Motor neuron (in vitro differentiated cells): ENCODE measurements around the gene FBXL20. TPM values are rescaled to one million over a fixed set of nuclear protein-coding genes. Genes with fewer than 3 reads are reported as not detected.
"Not testable (repeated sequence)": the region's sequence is repeated elsewhere in the genome, so short reads cannot be mapped to it uniquely, and the experiment has no call there.

ENCODE experiments used
- ATAC-seq, 8 experiments: fragments of 200-7000 bp; cut with Tn5 transposase; replicated peaks in 6 of 8; 2 replicates each; pipeline ENCODE4 v1.8.0; 2021; ENCODE audit warnings: mild to moderate bottlenecking in 8 of 8, moderate library complexity in 8 of 8
- H3K27ac ChIP-seq, 2 donors: fragments of 250-450 bp; sonication (Bioruptor Pico); 2 replicates each; pipeline ENCODE4 v1.9.0; 2021; ENCODE audit warnings: antibody characterized with exemption in 2 of 2, mild to moderate bottlenecking in 2 of 2, moderate library complexity in 1 of 2
- H3K4me1 ChIP-seq, 2 donors: fragments of 250-450 bp; sonication (Bioruptor Pico); replicated peaks in 1 of 2; 2 replicates each; pipeline ENCODE4 v1.6.1; 2021; ENCODE audit warnings: antibody characterized with exemption in 2 of 2, mild to moderate bottlenecking in 2 of 2, moderate library complexity in 1 of 2
- H3K4me3 ChIP-seq, 5 donors: fragments of 250-450 bp; sonication (Bioruptor Pico); 2 replicates each; pipeline ENCODE4 v1.9.0; 2021; ENCODE audit warnings: antibody characterized with exemption in 5 of 5, mild to moderate bottlenecking in 5 of 5, moderate library complexity in 4 of 5
- WGBS, 10 experiments: fragments of 450-650 bp; shearing (Covaris generic); methylation state at CpG; one replicate each; pipeline ENCODE4 v1.0.0; 2022; 5-methylcytosine and 5-hydroxymethylcytosine counted together
- in situ Hi-C, 9 experiments: fragments of 400-800 bp; cut with MboI; loops; one replicate each; pipeline ENCODE4 v1.15.0; 2021; ENCODE audit warnings: low sequenced_read_pairs in 9 of 9, low pct_unique_long_range_greater_than_20kb in 2 of 9; ENCODE audit not compliant: unreplicated experiment in 9 of 9
- total RNA-seq, 8 experiments: library from RNA; unstranded; fragments of 300-600 nt; gene quantifications; 2 replicates each; pipeline versions ENCODE4 v1.2.3 to v1.2.4, GENCODE V29; 2022

Gene FBXL20
- total RNA-seq, 8 experiments from 2014 or later, result 7.6 to 21.7 (median 14.9) TPM

GRCh38 chr17:39251997-39252396 lies 149.4 kb downstream of the FBXL20 start:
- WGBS, 10 experiments, result 20 to 100% (median 71%) methylated on average over 1 of the region's 1 CpG; no CpG with 5 or more reads in 5 of the 10 experiments

GRCh38 chr17:39250076-39250475 lies 151.3 kb downstream of the FBXL20 start:
- in situ Hi-C loops, H3K4me3 ChIP-seq, H3K27ac ChIP-seq, ATAC-seq, H3K4me1 ChIP-seq: not testable (repeated sequence)
- WGBS, 10 experiments, result 48 to 100% (median 91%) methylated on average over 1 to 6 of the region's 12 CpGs; no CpG with 5 or more reads in 2 of the 10 experiments

More at GRCh38 chr17:39251997-39252396, 149.4 kb downstream of the FBXL20 start:
- no peak overlapping the region for H3K4me3 ChIP-seq
- in situ Hi-C loops, result no loop called here
- no peaks in the 10 kb centered on the region for H3K4me1 ChIP-seq
- no peak for ATAC-seq
- H3K27ac ChIP-seq, result no peak overlapping the region

- Histone ChIP-seq H3K4me1 (peaks cover 4 to 8% of the 10 kb centered on the region in 2 donors), H3K4me3 (no peak overlapping the region), H3K27ac (no peak overlapping the region)
- 0 to 87% (median 35%) methylated on average over 1 to 2 of the region's 3 CpGs; no CpG with 5 or more reads in 6 of the 10 experiments for WGBS, 10 experiments
- ATAC-seq, result no peak
- in situ Hi-C loops, result loop anchor here in 3 of 9 experiments (10.0 to 25.0 kb wide), 2 partner anchors 259 to 261 kb away; no protein-coding TSS in a partner anchor
Observed at GRCh38 chr17:39246274-39246673, 155.2 kb downstream of the FBXL20 start.

GRCh38 chr17:39244600-39245570 lies 156.5 kb downstream of the FBXL20 start:
- WGBS, 10 experiments, result 0 to 80% (median 0%) methylated on average over 1 to 2 of the region's 6 CpGs; no CpG with 5 or more reads in 7 of the 10 experiments
- Histone ChIP-seq H3K4me3 (no peak overlapping the region), H3K27ac (no peak overlapping the region), H3K4me1 (peaks cover 4 to 8% of the 10 kb centered on the region in 2 donors)
- peak; percentile 88 to 95 (median 92) for ATAC-seq
- in situ Hi-C loops, result loop anchor here in 3 of 9 experiments (10.0 to 25.0 kb wide), 2 partner anchors 258 to 260 kb away; no protein-coding TSS in a partner anchor

- peak in 6 of 8 experiments; percentile 5 to 46 (median 35) for ATAC-seq
- H3K4me1 ChIP-seq, result peaks cover 4 to 8% of the 10 kb centered on the region in 2 donors
- no peak overlapping the region for H3K4me3 ChIP-seq
- no peak overlapping the region for H3K27ac ChIP-seq
- WGBS, 10 experiments, result 14 to 90% (median 62%) methylated on average over 1 to 6 of the region's 11 CpGs; no CpG with 5 or more reads in 6 of the 10 experiments
- in situ Hi-C loops, result loop anchor here in 3 of 9 experiments (10.0 to 25.0 kb wide), 2 partner anchors 257 to 259 kb away; no protein-coding TSS in a partner anchor
Observed at GRCh38 chr17:39244016-39244599, 157.3 kb downstream of the FBXL20 start.

GRCh38 chr17:39243155-39243554 lies 158.3 kb downstream of the FBXL20 start:
- ATAC-seq, result no peak
- Histone ChIP-seq H3K4me1 (peaks cover 4 to 8% of the 10 kb centered on the region in 2 donors), H3K27ac (no peak overlapping the region), H3K4me3 (no peak overlapping the region)
- in situ Hi-C loops, result loop anchor here in 3 of 9 experiments (10.0 to 25.0 kb wide), 2 partner anchors 256 to 258 kb away; no protein-coding TSS in a partner anchor
- WGBS, 10 experiments, result 90 to 100% methylated on average over 1 to 2 of the region's 8 CpGs; no CpG with 5 or more reads in 8 of the 10 experiments

- in situ Hi-C loops, result loop anchor here in 3 of 9 experiments (10.0 to 25.0 kb wide), 2 partner anchors 253 to 256 kb away; no protein-coding TSS in a partner anchor
- H3K27ac ChIP-seq, result no peak overlapping the region
- peaks cover 4 to 8% of the 10 kb centered on the region in 2 donors for H3K4me1 ChIP-seq
- no peak for ATAC-seq
- WGBS, 10 experiments, result 13 to 100% (median 74%) methylated on average over 1 to 5 of the region's 5 CpGs; no CpG with 5 or more reads in 1 of the 10 experiments
- no peak overlapping the region for H3K4me3 ChIP-seq
Observed at GRCh38 chr17:39240631-39241030, 160.8 kb downstream of the FBXL20 start.

- Histone ChIP-seq H3K27ac (no peak overlapping the region), H3K4me1 (peaks cover 4 to 8% of the 10 kb centered on the region in 2 donors), H3K4me3 (no peak overlapping the region)
- 0 to 67% (median 14%) methylated on average over 1 to 2 of the region's 16 CpGs; no CpG with 5 or more reads in 4 of the 10 experiments for WGBS, 10 experiments
- peak in 7 of 8 experiments; percentile 8 to 57 (median 36) for ATAC-seq
- in situ Hi-C loops, result loop anchor here in 3 of 9 experiments (10.0 to 25.0 kb wide), 2 partner anchors 252 to 255 kb away; no protein-coding TSS in a partner anchor
Observed at GRCh38 chr17:39239640-39240314, 161.6 kb downstream of the FBXL20 start.

- WGBS, 10 experiments, result 24 to 88% (median 56%) methylated on average over 3 to 6 of the region's 15 CpGs; no CpG with 5 or more reads in 3 of the 10 experiments
- H3K4me3 ChIP-seq, result no peak overlapping the region
- in situ Hi-C loops, result loop anchor here in 1 of 9 experiments (25.0 kb wide), 1 partner anchor 251 kb away; no protein-coding TSS in a partner anchor
- no peak for ATAC-seq
- no peak overlapping the region for H3K27ac ChIP-seq
- H3K4me1 ChIP-seq, result no peaks in the 10 kb centered on the region
Observed at GRCh38 chr17:39238311-39238972, 163.0 kb downstream of the FBXL20 start.

- 70 to 86% (median 77%) methylated on average over 1 to 4 of the region's 7 CpGs; no CpG with 5 or more reads in 6 of the 10 experiments for WGBS, 10 experiments
- Histone ChIP-seq H3K4me3 (no peak overlapping the region), H3K27ac (no peak overlapping the region), H3K4me1 (no peaks in the 10 kb centered on the region)
- in situ Hi-C loops, result loop anchor here in 1 of 9 experiments (25.0 kb wide), 1 partner anchor 250 kb away; no protein-coding TSS in a partner anchor
- ATAC-seq, result peak in 2 of 8 experiments; percentile 13 to 16
Observed at GRCh38 chr17:39237586-39237985, 163.8 kb downstream of the FBXL20 start.

GRCh38 chr17:39236981-39237441 lies 164.4 kb downstream of the FBXL20 start:
- in situ Hi-C loops, result loop anchor here in 1 of 9 experiments (25.0 kb wide), 1 partner anchor 250 kb away; no protein-coding TSS in a partner anchor
- ATAC-seq, result peak in 2 of 8 experiments; percentile 6 to 7

More at GRCh38 chr17:39236981-39237441, 164.4 kb downstream of the FBXL20 start:
- WGBS, 10 experiments, result 77% methylated on average over 4 of the region's 6 CpGs; no CpG with 5 or more reads in 9 of the 10 experiments
- peaks cover 4% of the 10 kb centered on the region in 2 donors for H3K4me1 ChIP-seq
- H3K27ac ChIP-seq, result no peak overlapping the region
- H3K4me3 ChIP-seq, result no peak overlapping the region
